Activated CD4-positive, CD25-positive, alpha-beta regulatory T cell treated with anti-CD3 and anti-CD28 coated beads, Interleukin-2, amount 50 U/mL, for 16 hours (primary cell): ENCODE results near the gene PKD2L2.
A peak's percentile ranks its signal among the peaks of the same experiment; 100 is the strongest.
"Not testable (repeated sequence)": the region's sequence is repeated elsewhere in the genome, so short reads cannot be mapped to it uniquely, and the experiment has no call there.

Experiments used
- DNase-seq: peaks from one replicate; pipeline ENCODE4 v3.0.0-alpha.2; 2020; ENCODE audit warnings: low read depth, low spot score

PKD2L2 gene

GRCh38 chr5:137888863-137889759, at the start of gene PKD2L2:
PKD2L2 (plus strand) TSS chr5:137889457; CDS start chr5:137889492, 35 bp downstream.
- DNase-seq = peak; percentile 64

GRCh38 chr5:137842296-137842695, 47.0 kb upstream of the PKD2L2 start:
- DNase-seq = no peak

- DNase-seq = no peak
These were observed 45.5 kb upstream of the PKD2L2 start for GRCh38 chr5:137843676-137844299.

GRCh38 chr5:137845472-137845871, 43.8 kb upstream of the PKD2L2 start:
- no peak for DNase-seq

- no peak for DNase-seq
These were observed 41.6 kb upstream of the PKD2L2 start for GRCh38 chr5:137847687-137848086.

GRCh38 chr5:137853165-137853564, 36.1 kb upstream of the PKD2L2 start:
- not testable (repeated sequence) for DNase-seq

- DNase-seq = no peak
These were observed 33.1 kb upstream of the PKD2L2 start for GRCh38 chr5:137856201-137856600.

- DNase-seq = no peak
These were observed 32.1 kb upstream of the PKD2L2 start for GRCh38 chr5:137856916-137857862.

GRCh38 chr5:137858223-137858916, 30.9 kb upstream of the PKD2L2 start:
- DNase-seq = no peak

- no peak for DNase-seq
These were observed 30.3 kb upstream of the PKD2L2 start for GRCh38 chr5:137858954-137859353.

GRCh38 chr5:137862251-137862650, 27.0 kb upstream of the PKD2L2 start:
- DNase-seq = no peak

GRCh38 chr5:137863653-137864052, 25.6 kb upstream of the PKD2L2 start:
- not testable (repeated sequence) for DNase-seq

- no peak for DNase-seq
These were observed 22.5 kb upstream of the PKD2L2 start for GRCh38 chr5:137866541-137867388.

GRCh38 chr5:137867664-137868063, 21.6 kb upstream of the PKD2L2 start, which contains the start of gene MYOT:
MYOT (plus strand) TSS chr5:137867860; CDS start chr5:137870652, 2,792 bp downstream.
- no peak for DNase-seq

- no peak for DNase-seq
These were observed 18.5 kb upstream of the PKD2L2 start for GRCh38 chr5:137870647-137871339.

GRCh38 chr5:137871571-137871970, 17.7 kb upstream of the PKD2L2 start:
- no peak for DNase-seq

GRCh38 chr5:137872466-137872865, 16.8 kb upstream of the PKD2L2 start:
- no peak for DNase-seq

GRCh38 chr5:137876101-137876500, 13.2 kb upstream of the PKD2L2 start:
- no peak for DNase-seq

GRCh38 chr5:137880313-137880712, 8.9 kb upstream of the PKD2L2 start:
- DNase-seq = no peak

GRCh38 chr5:137887831-137888230, 1.4 kb upstream of the PKD2L2 start:
- DNase-seq = no peak
